Erythroblast (primary cell): ENCODE results near the gene CDH13.

ENCODE experiments used
- GATA1 ChIP-seq: IDR thresholded peaks from 2 replicates; pipeline ENCODE4 v1.6.1; 2011; ENCODE audit warnings: low read depth, mild to moderate bottlenecking, control low read depth, low read length, moderate library complexity
- POLR2A ChIP-seq: IDR thresholded peaks from 2 replicates; pipeline ENCODE4 v1.6.1; 2011; ENCODE audit warnings: mild to moderate bottlenecking, low read length

- TF ChIP-seq POLR2A (no peak), GATA1 (no peak)
These were observed 427.5 kb downstream of the CDH13 start for GRCh38 chr16:83054283-83054682.
